Trophoblast cell (in vitro differentiated cells and primary cell): ENCODE results near the gene DNMT1.

Source experiments
- DNase-seq, 2 donors: peaks; one replicate each; pipeline ENCODE4 v3.0.0-alpha.2; 2016
- H2AFZ ChIP-seq: 2 replicates; pipeline ENCODE4 v1.6.1; 2013; ENCODE audit warnings: low read length, moderate library complexity, mild to moderate bottlenecking; ENCODE audit not compliant: insufficient read depth, poor library complexity
- H2AK5ac ChIP-seq: 2 replicates; pipeline ENCODE4 v1.6.1; 2013; ENCODE audit warnings: mild to moderate bottlenecking, low read length
- H2BK120ac ChIP-seq: 2 replicates; pipeline ENCODE4 v1.6.1; 2013; ENCODE audit warnings: low read length, mild to moderate bottlenecking, moderate library complexity; ENCODE audit not compliant: insufficient read depth, poor library complexity
- H2BK12ac ChIP-seq: 2 replicates; pipeline ENCODE4 v1.6.1; 2013; ENCODE audit warnings: mild to moderate bottlenecking, low read length, moderate library complexity
- H2BK5ac ChIP-seq: 2 replicates; pipeline ENCODE4 v1.6.1; 2013; ENCODE audit warnings: low read length, low read depth, moderate library complexity, mild to moderate bottlenecking; ENCODE audit not compliant: poor library complexity
- H3K14ac ChIP-seq: 2 replicates; pipeline ENCODE4 v1.6.1; 2013; ENCODE audit warnings: mild to moderate bottlenecking, low read length
- H3K18ac ChIP-seq: 2 replicates; pipeline ENCODE4 v1.6.1; 2013; ENCODE audit warnings: mild to moderate bottlenecking, low read length
- H3K23ac ChIP-seq: 2 replicates; pipeline ENCODE4 v1.6.1; 2013; ENCODE audit warnings: low read length
- H3K27ac ChIP-seq: 2 replicates; pipeline ENCODE4 v1.5.1; 2013; ENCODE audit warnings: low read depth, mild to moderate bottlenecking, inconsistent platforms, low read length, moderate library complexity
- H3K27me3 ChIP-seq: 2 replicates; pipeline ENCODE4 v1.6.1; 2013; ENCODE audit warnings: inconsistent platforms, mild to moderate bottlenecking, low read length, moderate library complexity; ENCODE audit not compliant: insufficient read depth
- H3K36me3 ChIP-seq, 2 experiments: 1 replicate in 1 of 2; 2 replicates in 1 of 2; pipeline ENCODE4 v1.6.1; 2013; ENCODE audit warnings: low read length in 2 of 2, mild to moderate bottlenecking in 2 of 2, moderate library complexity in 1 of 2; ENCODE audit not compliant: insufficient read depth in 2 of 2, control insufficient read depth in 1 of 2
- H3K4ac ChIP-seq: 2 replicates; pipeline ENCODE4 v1.6.1; 2013; ENCODE audit warnings: low read depth, mild to moderate bottlenecking, low read length, moderate library complexity
- H3K4me1 ChIP-seq, 2 experiments: 1 replicate in 1 of 2; 2 replicates in 1 of 2; pipeline ENCODE4 v1.6.1; 2013; ENCODE audit warnings: low read length in 2 of 2, mild to moderate bottlenecking in 2 of 2, moderate library complexity in 1 of 2; ENCODE audit not compliant: insufficient read depth in 2 of 2, control insufficient read depth in 1 of 2
- H3K4me2 ChIP-seq: 2 replicates; pipeline ENCODE4 v1.6.1; 2013; ENCODE audit warnings: inconsistent platforms, mild to moderate bottlenecking, low read length, moderate library complexity
- H3K4me3 ChIP-seq: 2 replicates; pipeline ENCODE4 v1.5.1; 2013; ENCODE audit warnings: mild to moderate bottlenecking, low read depth, low read length, inconsistent platforms
- H3K79me1 ChIP-seq: one replicate; pipeline ENCODE4 v1.6.1; 2013; ENCODE audit warnings: low read length
- H3K79me2 ChIP-seq: 2 replicates; pipeline ENCODE4 v1.6.1; 2013; ENCODE audit warnings: low read length, mild to moderate bottlenecking; ENCODE audit not compliant: control insufficient read depth, insufficient read depth, poor library complexity
- H3K9ac ChIP-seq: 2 replicates; pipeline ENCODE4 v1.6.1; 2013; ENCODE audit warnings: mild to moderate bottlenecking, low read length
- H3K9me3 ChIP-seq: 2 replicates; pipeline ENCODE4 v1.6.1; 2013; ENCODE audit warnings: low read depth, mild to moderate bottlenecking, control low read depth, inconsistent platforms, low read length; ENCODE audit not compliant: insufficient read depth
- H4K12ac ChIP-seq: 2 replicates; pipeline ENCODE4 v1.6.1; 2013; ENCODE audit warnings: low read depth, mild to moderate bottlenecking, low read length, moderate library complexity
- H4K8ac ChIP-seq: 2 replicates; pipeline ENCODE4 v1.6.1; 2013; ENCODE audit warnings: low read depth, mild to moderate bottlenecking, low read length, moderate library complexity
- H4K91ac ChIP-seq: one replicate; pipeline ENCODE4 v1.6.1; 2013; ENCODE audit warnings: low read depth, mild to moderate bottlenecking, low read length, moderate library complexity
- WGBS: extraction: QIAGEN DNeasy Blood & Tissue Kit; methylation state at CpG from one replicate; pipeline ENCODE4 v1.1.7; 2013; ENCODE audit warnings: missing lambda C conversion rate; ENCODE audit not compliant: insufficient read length, insufficient coverage; ENCODE audit errors: extremely low coverage; 5-methylcytosine and 5-hydroxymethylcytosine counted together

Gene DNMT1

GRCh38 chr19:10219678-10220077, 24.9 kb upstream of the DNMT1 start:
- no CpG with 5 or more reads among the region's 3 CpGs for WGBS
- Histone ChIP-seq H3K18ac (no peak overlapping the region), H3K4ac (no peak overlapping the region), H3K36me3 (peaks cover 14 to 17% of the 10 kb centered on the region in 2 experiments), H2AFZ (no peak overlapping the region), H3K4me2 (no peak overlapping the region), H2BK12ac (no peak overlapping the region), H4K12ac (no peak overlapping the region), H3K27ac (no peak overlapping the region), H3K9me3 (peaks cover 3% of the 10 kb centered on the region), H3K27me3 (no peaks in the 10 kb centered on the region), H3K79me1 (no peaks in the 10 kb centered on the region), H2BK120ac (no peak overlapping the region), H3K14ac (no peak overlapping the region), H4K8ac (no peak overlapping the region), H2BK5ac (no peak overlapping the region), H3K9ac (no peak overlapping the region), H2AK5ac (no peak overlapping the region), H3K4me1 (peaks cover 3% of the 10 kb centered on the region in 2 experiments), H3K79me2 (no peaks in the 10 kb centered on the region), H3K23ac (no peak overlapping the region), H3K4me3 (no peak overlapping the region), H4K91ac (no peak overlapping the region)
- peak; percentile 46 to 69 for DNase-seq

- Histone ChIP-seq H2BK5ac (no peak overlapping the region), H3K4me2 (no peak overlapping the region), H3K27me3 (no peaks in the 10 kb centered on the region), H3K27ac (no peak overlapping the region), H3K18ac (peak overlapping the region; percentile 21), H3K14ac (no peak overlapping the region), H4K91ac (peak overlapping the region; percentile 26), H2BK120ac (no peak overlapping the region), H3K79me2 (no peaks in the 10 kb centered on the region), H2BK12ac (no peak overlapping the region), H4K12ac (no peak overlapping the region), H3K9ac (no peak overlapping the region), H3K36me3 (no peaks in the 10 kb centered on the region), H2AK5ac (peak overlapping the region; percentile 68), H2AFZ (no peak overlapping the region), H3K4ac (no peak overlapping the region), H3K79me1 (peaks cover 6% of the 10 kb centered on the region), H3K9me3 (no peaks in the 10 kb centered on the region), H4K8ac (peak overlapping the region; percentile 58), H3K23ac (no peak overlapping the region), H3K4me3 (no peak overlapping the region), H3K4me1 (peaks cover 5 to 6% of the 10 kb centered on the region in 2 experiments)
- no peak for DNase-seq
- WGBS = no CpG with 5 or more reads among the region's 9 CpGs
Observed at GRCh38 chr19:10217085-10217484, 22.3 kb upstream of the DNMT1 start.

- Histone ChIP-seq H3K14ac (no peak overlapping the region), H3K9ac (no peak overlapping the region), H4K8ac (no peak overlapping the region), H3K9me3 (no peaks in the 10 kb centered on the region), H3K4me2 (no peak overlapping the region), H3K4me1 (peaks cover 6 to 10% of the 10 kb centered on the region in 2 experiments), H2BK5ac (no peak overlapping the region), H3K23ac (no peak overlapping the region), H3K36me3 (no peaks in the 10 kb centered on the region), H3K79me1 (peaks cover 6% of the 10 kb centered on the region), H4K12ac (no peak overlapping the region), H4K91ac (no peak overlapping the region), H3K27me3 (no peaks in the 10 kb centered on the region), H2AK5ac (no peak overlapping the region), H3K18ac (no peak overlapping the region), H2BK12ac (no peak overlapping the region), H3K4me3 (no peak overlapping the region), H2AFZ (no peak overlapping the region), H3K79me2 (no peaks in the 10 kb centered on the region), H2BK120ac (no peak overlapping the region), H3K4ac (no peak overlapping the region), H3K27ac (peak overlapping the region; percentile 66)
- DNase-seq = peak in 1 of 2 donors; percentile 86
- no CpG with 5 or more reads among the region's 5 CpGs for WGBS
Observed at GRCh38 chr19:10214784-10215183, 20.0 kb upstream of the DNMT1 start.

- Histone ChIP-seq H4K8ac (no peak overlapping the region), H3K4me2 (no peak overlapping the region), H4K12ac (no peak overlapping the region), H2AFZ (no peak overlapping the region), H3K4ac (no peak overlapping the region), H2BK12ac (no peak overlapping the region), H3K27me3 (no peaks in the 10 kb centered on the region), H2BK5ac (no peak overlapping the region), H3K23ac (no peak overlapping the region), H3K18ac (no peak overlapping the region), H3K36me3 (no peaks in the 10 kb centered on the region), H3K4me1 (peaks cover 9 to 11% of the 10 kb centered on the region in 2 experiments), H3K14ac (no peak overlapping the region), H3K9me3 (no peaks in the 10 kb centered on the region), H3K79me1 (peaks cover 9% of the 10 kb centered on the region), H3K9ac (no peak overlapping the region), H3K79me2 (no peaks in the 10 kb centered on the region), H3K27ac (peak overlapping the region; percentile 6), H2BK120ac (no peak overlapping the region), H3K4me3 (no peak overlapping the region), H4K91ac (no peak overlapping the region), H2AK5ac (no peak overlapping the region)
- peak; percentile 76 to 84 for DNase-seq
- no CpG with 5 or more reads among the region's 6 CpGs for WGBS
Observed at GRCh38 chr19:10211691-10212090, 16.9 kb upstream of the DNMT1 start.
